Esophagus squamous epithelium (tissue), 5 donors: Measurements from ENCODE around the gene GET4. TPM values are rescaled to one million over a fixed set of nuclear protein-coding genes. Genes with fewer than 3 reads are reported as not detected.

Experiments used
- DNase-seq: peaks from one replicate; lab custom pipeline; 2025; lab: John Stamatoyannopoulos, UW
- H3K27ac ChIP-seq, 4 donors: fragments of 200-600 bp; sonication (generic); one replicate each; pipeline ENCODE4 v1.5.1; 2016 to 2019; ENCODE audit warnings: mild to moderate bottlenecking in 1 of 4
- H3K27me3 ChIP-seq, 4 donors: fragments of 200-600 bp; sonication (generic); 1 replicate in 3 of 4; 2 replicates in 1 of 4; pipeline versions ENCODE4 v1.5.1 to v1.6.0; 2017 to 2021; ENCODE audit warnings: antibody characterized with exemption in 1 of 4
- H3K36me3 ChIP-seq, 3 donors: fragments of 200-600 bp; sonication (generic); one replicate each; pipeline ENCODE4 v1.5.1; 2016 to 2019
- H3K4me1 ChIP-seq, 3 donors: fragments of 200-600 bp; sonication (generic); one replicate each; pipeline ENCODE4 v1.5.1; 2017 to 2019
- H3K4me3 ChIP-seq, 4 donors: fragments of 200-600 bp; sonication (generic); 1 replicate in 3 of 4; 2 replicates in 1 of 4; pipeline ENCODE4 v1.5.1; 2016 to 2019; ENCODE audit warnings: mild to moderate bottlenecking in 2 of 4, moderate library complexity in 1 of 4
- H3K9me3 ChIP-seq, 3 donors: fragments of 200-600 bp; sonication (generic); one replicate each; pipeline ENCODE4 v1.5.1; 2016 to 2019
- CTCF ChIP-seq, 6 experiments: fragments of 450-650 bp in 4 of 6; fragments of 200-600 bp in 2 of 6; sonication (generic) in 2 of 6; IDR thresholded peaks; one replicate each; pipeline ENCODE4 v1.5.1; 2016 to 2019; ENCODE audit warnings: antibody characterized with exemption in 6 of 6, mild to moderate bottlenecking in 4 of 6, moderate library complexity in 4 of 6
- POLR2A ChIP-seq, 4 donors: fragments of 450-650 bp; IDR thresholded peaks; one replicate each; pipeline ENCODE4 v1.6.1; 2017; ENCODE audit warnings: antibody characterized with exemption in 4 of 4, mild to moderate bottlenecking in 4 of 4, moderate library complexity in 3 of 4
- WGBS, 2 donors: methylation state at CpG; one replicate each; pipeline ENCODE4 v1.1.5; 2018; 5-methylcytosine and 5-hydroxymethylcytosine counted together
- intact Hi-C: fragments of 100-400 bp; cut with DNase I; formaldehyde crosslinking; loops from one replicate; pipeline ENCODE4 v1.15.0; 2022
- total RNA-seq, 4 donors: library from RNA; depleted of rRNA; stranded (reverse); fragments of >200 nt; gene quantifications; one replicate each; pipeline ENCODE4 v1.1.0, GENCODE V29; 2016
- donor health status: DM: yes; HTN: yes; CAD: no.

GET4 gene
- total RNA-seq, 4 donors from 2014 or later, result 22.3 to 29.6 (median 27.8) TPM

GRCh38 chr7:885893-886625 is 9.7 kb downstream of the GET4 start:
- Histone ChIP-seq H3K4me3 (peak overlapping the region in 1 of 4 donors; percentile 37), H3K27ac (peak overlapping the region in 2 of 4 donors; percentile 23 to 30), H3K36me3 (peaks cover 26 to 54% (median 31%) of the 10 kb centered on the region in 3 donors), H3K27me3 (no peaks in the 10 kb centered on the region), H3K9me3 (no peaks in the 10 kb centered on the region), H3K4me1 (peaks cover 16 to 55% (median 36%) of the 10 kb centered on the region in 3 donors)
- WGBS, 2 donors, result 51 to 69% methylated on average over 8 to 11 of the region's 30 CpGs
- TF ChIP-seq CTCF (IDR thresholded peaks at IDR 0.05) (no peak), POLR2A (IDR thresholded peaks at IDR 0.05) (no peak)
- no peak for DNase-seq
- intact Hi-C loops, result no loop called here

- TF ChIP-seq POLR2A (IDR thresholded peaks at IDR 0.05) (no peak), CTCF (IDR thresholded peaks at IDR 0.05) (no peak)
- intact Hi-C loops, result no loop called here
- 87 to 88% methylated on average over 7 to 15 of the region's 40 CpGs for WGBS, 2 donors
- H3K4me1 ChIP-seq, result peaks cover 16 to 50% (median 36%) of the 10 kb centered on the region in 3 donors
- H3K9me3 ChIP-seq, result no peaks in the 10 kb centered on the region
- H3K27ac ChIP-seq, result peak overlapping the region in 3 of 4 donors; percentile 23 to 43 (median 30)
- no peak for DNase-seq
- no peaks in the 10 kb centered on the region for H3K27me3 ChIP-seq
- peaks cover 34 to 62% (median 38%) of the 10 kb centered on the region in 3 donors for H3K36me3 ChIP-seq
- peak overlapping the region in 1 of 4 donors; percentile 37 for H3K4me3 ChIP-seq
These were observed 10.5 kb downstream of the GET4 start for GRCh38 chr7:886626-887487.

- Histone ChIP-seq H3K4me3 (no peak overlapping the region), H3K27me3 (no peaks in the 10 kb centered on the region), H3K27ac (no peak overlapping the region), H3K36me3 (peaks cover 39 to 65% (median 44%) of the 10 kb centered on the region in 3 donors), H3K9me3 (no peaks in the 10 kb centered on the region), H3K4me1 (peaks cover 16 to 47% (median 36%) of the 10 kb centered on the region in 3 donors)
- intact Hi-C loops, result no loop called here
- no peak for DNase-seq
- 85 to 92% methylated on average over 4 to 8 of the region's 18 CpGs for WGBS, 2 donors
- TF ChIP-seq CTCF (IDR thresholded peaks at IDR 0.05) (no peak), POLR2A (IDR thresholded peaks at IDR 0.05) (no peak)
These were observed 11.1 kb downstream of the GET4 start for GRCh38 chr7:887488-887820.

- 90% methylated on average over 2 of the region's 43 CpGs; no CpG with 5 or more reads in 1 of the 2 donors for WGBS, 2 donors
- Histone ChIP-seq H3K4me1 (peaks cover 14 to 38% (median 32%) of the 10 kb centered on the region in 3 donors), H3K27ac (no peak overlapping the region), H3K9me3 (no peaks in the 10 kb centered on the region), H3K4me3 (no peak overlapping the region), H3K36me3 (peaks cover 39 to 72% (median 44%) of the 10 kb centered on the region in 3 donors), H3K27me3 (no peaks in the 10 kb centered on the region)
- intact Hi-C loops, result no loop called here
- TF ChIP-seq CTCF (IDR thresholded peaks at IDR 0.05) (no peak), POLR2A (IDR thresholded peaks at IDR 0.05) (no peak)
- DNase-seq, result no peak
These were observed 12.0 kb downstream of the GET4 start for GRCh38 chr7:888081-889024.
